Parathyroid adenoma (tissue), 2 donors: ENCODE measurements around the gene TPSD1.

ENCODE experiments used
- H2AFZ ChIP-seq: fragments of 300-600 bp; sonication (generic); one replicate; pipeline ENCODE4 v1.7.0; 2017; ENCODE audit warnings: antibody characterized with exemption, mild to moderate bottlenecking
- H3K27ac ChIP-seq: fragments of 300-600 bp; sonication (generic); one replicate; pipeline ENCODE4 v1.7.0; 2017
- H3K27me3 ChIP-seq: fragments of 300-600 bp; sonication (generic); one replicate; pipeline ENCODE4 v1.7.0; 2017; ENCODE audit warnings: low read length; ENCODE audit not compliant: control insufficient read depth, insufficient read depth
- H3K36me3 ChIP-seq: fragments of 300-600 bp; sonication (generic); one replicate; pipeline ENCODE4 v1.7.0; 2017; ENCODE audit warnings: low read length; ENCODE audit not compliant: control insufficient read depth, insufficient read depth
- H3K4me1 ChIP-seq: fragments of 300-600 bp; sonication (generic); one replicate; pipeline ENCODE4 v1.7.0; 2017; ENCODE audit warnings: control low read depth
- H3K4me2 ChIP-seq: fragments of 300-600 bp; sonication (generic); one replicate; pipeline ENCODE4 v1.7.0; 2017; ENCODE audit warnings: low read length
- H3K4me3 ChIP-seq: fragments of 300-600 bp; sonication (generic); one replicate; pipeline ENCODE4 v1.7.0; 2017; ENCODE audit warnings: low read depth, low read length
- H3K79me2 ChIP-seq: fragments of 300-600 bp; sonication (generic); one replicate; pipeline ENCODE4 v1.7.0; 2017; ENCODE audit warnings: control low read depth
- H3K9ac ChIP-seq: fragments of 300-600 bp; sonication (generic); one replicate; pipeline ENCODE4 v1.7.0; 2017; ENCODE audit warnings: mild to moderate bottlenecking
- H3K9me3 ChIP-seq: fragments of 300-600 bp; sonication (generic); one replicate; pipeline ENCODE4 v1.7.0; 2017; ENCODE audit warnings: low read length; ENCODE audit not compliant: control insufficient read depth
- CTCF ChIP-seq: fragments of 300-600 bp; sonication (generic); IDR thresholded peaks from one replicate; pipeline ENCODE4 v1.7.0; 2017; ENCODE audit warnings: antibody characterized with exemption, mild to moderate bottlenecking
- donor health status: primary hyperparathyroidism.

Gene TPSD1

GRCh38 chr16:1299012-1299867, 43.4 kb downstream of the TPSD1 start:
- Histone ChIP-seq H3K9ac (no peak overlapping the region), H2AFZ (peak overlapping the region; percentile 74), H3K27me3 (no peaks in the 10 kb centered on the region), H3K9me3 (no peaks in the 10 kb centered on the region), H3K4me1 (peaks cover 23% of the 10 kb centered on the region), H3K36me3 (no peaks in the 10 kb centered on the region), H3K79me2 (no peaks in the 10 kb centered on the region), H3K4me3 (peak overlapping the region; percentile 79), H3K27ac (peak overlapping the region; percentile 95), H3K4me2 (peak overlapping the region; percentile 75)
- no peak for TF ChIP-seq CTCF

DNA sequence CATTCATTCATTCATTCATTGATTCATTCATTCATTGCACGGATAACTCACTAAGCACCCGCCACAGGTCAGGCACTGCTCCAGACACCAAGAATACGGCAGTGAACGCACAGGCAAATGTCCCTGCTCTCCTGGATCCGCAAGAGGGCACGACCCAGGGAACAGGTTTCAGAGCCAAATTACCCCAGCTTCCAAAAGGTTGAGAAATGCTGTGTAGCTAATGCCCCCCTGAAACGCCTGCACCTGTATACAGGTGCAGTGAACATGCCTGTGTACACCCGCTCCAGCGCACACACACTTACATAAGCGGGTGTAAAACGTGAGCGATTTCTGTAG, 44.0 kb downstream of the TPSD1 start:
- Histone ChIP-seq H3K9ac (no peak overlapping the region), H3K27me3 (no peaks in the 10 kb centered on the region), H3K36me3 (no peaks in the 10 kb centered on the region), H3K4me3 (peak overlapping the region; percentile 30), H2AFZ (peak overlapping the region; percentile 7), H3K4me2 (peak overlapping the region; percentile 75), H3K4me1 (peaks cover 23% of the 10 kb centered on the region), H3K27ac (peak overlapping the region; percentile 95), H3K79me2 (no peaks in the 10 kb centered on the region), H3K9me3 (no peaks in the 10 kb centered on the region)
- TF ChIP-seq CTCF: no peak

GRCh38 chr16:1300664-1301476, 45.0 kb downstream of the TPSD1 start:
- Histone ChIP-seq H3K79me2 (no peaks in the 10 kb centered on the region), H3K36me3 (no peaks in the 10 kb centered on the region), H3K27ac (no peak overlapping the region), H3K27me3 (no peaks in the 10 kb centered on the region), H3K4me1 (peaks cover 23% of the 10 kb centered on the region), H3K9ac (no peak overlapping the region), H2AFZ (peak overlapping the region; percentile 82), H3K4me3 (peak overlapping the region; percentile 25), H3K9me3 (no peaks in the 10 kb centered on the region), H3K4me2 (peak overlapping the region; percentile 68)
- TF ChIP-seq CTCF: peak; percentile 88

- Histone ChIP-seq H3K9me3 (no peaks in the 10 kb centered on the region), H3K4me1 (peaks cover 22% of the 10 kb centered on the region), H3K27me3 (no peaks in the 10 kb centered on the region), H3K9ac (no peak overlapping the region), H3K79me2 (no peaks in the 10 kb centered on the region), H3K4me3 (no peak overlapping the region), H2AFZ (peak overlapping the region; percentile 82), H3K27ac (no peak overlapping the region), H3K36me3 (no peaks in the 10 kb centered on the region), H3K4me2 (no peak overlapping the region)
- TF ChIP-seq CTCF: no peak
Measured at GRCh38 chr16:1301562-1301961, 45.7 kb downstream of the TPSD1 start.
